H1 (cell line): ENCODE data around the gene PABPC1L. TPM values are rescaled to one million over a fixed set of nuclear protein-coding genes. Genes with fewer than 3 reads are reported as not detected.

Source experiments
- CTCF ChIA-PET: fragments of 300-600 bp; sonication (Branson Sonifier 250); formaldehyde crosslinking; loops from one replicate; lab custom pipeline; 2021; ENCODE audit not compliant: partially characterized antibody; lab: Charles Lee
- POLR2A ChIA-PET: fragments of 300-600 bp; sonication (Branson Sonifier 250); formaldehyde crosslinking; loops from one replicate; lab custom pipeline; 2021; ENCODE audit warnings: inconsistent platforms; ENCODE audit not compliant: partially characterized antibody; lab: Charles Lee
- DNase-seq, 2 experiments: peaks; one replicate each; pipeline versions ENCODE4 v3.0.0 to v3.0.0-alpha.2; 2010 to 2022; ENCODE audit warnings: low spot score in 2 of 2, low read depth in 1 of 2, mixed read lengths in 1 of 2
- FAIRE-seq: peaks from 2 replicates; lab custom pipeline; 2011; peaks lifted over from hg19 to GRCh38; lab: Jason Lieb, UNC
- H2AFZ ChIP-seq: 2 replicates; pipeline ENCODE4 v1.8.1; 2012; ENCODE audit warnings: low read length, inconsistent platforms
- H2AK5ac ChIP-seq: 2 replicates; pipeline ENCODE4 v1.6.1; 2013; ENCODE audit warnings: low read depth, low read length
- H2BK120ac ChIP-seq: replicated peaks from 2 replicates; pipeline ENCODE3; 2013; ENCODE audit warnings: low read depth, low read length, inconsistent platforms
- H2BK12ac ChIP-seq: 2 replicates; pipeline ENCODE4 v1.6.1; 2013; ENCODE audit warnings: low read depth, low read length
- H2BK15ac ChIP-seq: 2 replicates; pipeline ENCODE4 v1.6.1; 2013; ENCODE audit warnings: low read length
- H2BK20ac ChIP-seq: 2 replicates; pipeline ENCODE4 v1.6.1; 2013; ENCODE audit warnings: low read length
- H2BK5ac ChIP-seq: 2 replicates; pipeline ENCODE4 v1.6.1; 2013; ENCODE audit warnings: low read depth, low read length
- H3K14ac ChIP-seq: 2 replicates; pipeline ENCODE4 v1.6.1; 2013; ENCODE audit warnings: inconsistent platforms; ENCODE audit not compliant: insufficient read length
- H3K18ac ChIP-seq: 2 replicates; pipeline ENCODE4 v1.6.1; 2013; ENCODE audit warnings: low read length; ENCODE audit errors: extremely low read depth
- H3K23ac ChIP-seq: 2 replicates; pipeline ENCODE4 v1.6.1; 2013; ENCODE audit warnings: inconsistent platforms; ENCODE audit not compliant: insufficient read length
- H3K23me2 ChIP-seq: 2 replicates; pipeline ENCODE4 v1.6.1; 2013; ENCODE audit warnings: low read depth, low read length
- H3K27ac ChIP-seq: 2 replicates; pipeline ENCODE4 v1.6.1; 2011; ENCODE audit warnings: low read depth, low read length, inconsistent platforms
- H3K27me3 ChIP-seq, 4 experiments: replicated peaks in 1 of 4; 1 replicate in 1 of 4; 2 replicates in 3 of 4; pipeline versions ENCODE4 v1.6.1 to v1.8.1; 2011 to 2013; ENCODE audit warnings: low read length in 3 of 4, mild to moderate bottlenecking in 3 of 4, inconsistent platforms in 2 of 4, mixed read lengths in 2 of 4, moderate library complexity in 1 of 4; ENCODE audit not compliant: control insufficient read depth in 3 of 4, insufficient read depth in 3 of 4; ENCODE audit errors: extremely low read depth in 1 of 4
- H3K36me3 ChIP-seq, 4 experiments: 2 replicates each; pipeline versions ENCODE4 v1.6.1 to v1.8.1; 2011 to 2013; ENCODE audit warnings: mild to moderate bottlenecking in 4 of 4, low read length in 3 of 4, moderate library complexity in 2 of 4, control low read depth in 1 of 4, inconsistent platforms in 1 of 4; ENCODE audit not compliant: insufficient read depth in 4 of 4, control insufficient read depth in 2 of 4
- H3K4ac ChIP-seq: replicated peaks from 2 replicates; pipeline ENCODE3; 2013; ENCODE audit warnings: low read length, low read depth, mixed read lengths, inconsistent platforms; ENCODE audit not compliant: insufficient read length
- H3K4me1 ChIP-seq, 4 experiments: replicated peaks in 1 of 4; 1 replicate in 1 of 4; 2 replicates in 3 of 4; pipeline versions ENCODE4 v1.6.1 to v1.8.1; 2011 to 2013; ENCODE audit warnings: low read length in 3 of 4, inconsistent platforms in 2 of 4, mixed read lengths in 1 of 4; ENCODE audit not compliant: insufficient read depth in 4 of 4, control insufficient read depth in 3 of 4
- H3K4me2 ChIP-seq, 2 experiments: 2 replicates each; pipeline versions ENCODE4 v1.6.1 to v1.8.1; 2011 to 2013; ENCODE audit warnings: low read depth in 2 of 2, low read length in 2 of 2, control low read depth in 1 of 2, inconsistent platforms in 1 of 2, mild to moderate bottlenecking in 1 of 2; ENCODE audit not compliant: insufficient read depth in 1 of 2
- H3K4me3 ChIP-seq, 4 experiments: fragments of 200-600, 300-600 bp in 1 of 4; sonication (generic), shearing (Covaris generic), sonication (Bioruptor Twin) in 1 of 4; 2 replicates each; pipeline versions ENCODE4 v1.5.1 to v1.8.1; 2011 to 2016; ENCODE audit warnings: low read length in 4 of 4, low read depth in 3 of 4, control low read depth in 2 of 4, inconsistent platforms in 2 of 4, mild to moderate bottlenecking in 2 of 4, mixed read lengths in 1 of 4, moderate library complexity in 1 of 4; ENCODE audit not compliant: insufficient read depth in 2 of 4; ENCODE audit errors: extremely low read depth in 1 of 4
- H3K56ac ChIP-seq: replicated peaks from 2 replicates; pipeline ENCODE3; 2013; ENCODE audit warnings: low read depth, mild to moderate bottlenecking, mixed read lengths, low read length, inconsistent platforms; ENCODE audit not compliant: insufficient read length
- H3K79me1 ChIP-seq: 2 replicates; pipeline ENCODE4 v1.6.1; 2013; ENCODE audit warnings: low read depth, low read length, control low read depth
- H3K79me2 ChIP-seq, 2 experiments: 2 replicates each; pipeline versions ENCODE4 v1.6.1 to v1.8.1; 2012 to 2013; ENCODE audit warnings: low read length in 2 of 2, mild to moderate bottlenecking in 2 of 2, inconsistent platforms in 1 of 2; ENCODE audit not compliant: insufficient read depth in 2 of 2, control insufficient read depth in 1 of 2
- H3K9ac ChIP-seq, 4 experiments: replicated peaks in 1 of 4; 1 replicate in 1 of 4; 2 replicates in 3 of 4; pipeline versions ENCODE4 v1.6.1 to v1.8.1; 2011 to 2013; ENCODE audit warnings: low read depth in 3 of 4, low read length in 3 of 4, control low read depth in 2 of 4, mild to moderate bottlenecking in 2 of 4, moderate library complexity in 2 of 4, inconsistent platforms in 1 of 4; ENCODE audit errors: extremely low read depth in 1 of 4
- H3K9me3 ChIP-seq, 2 experiments: 2 replicates each; pipeline versions ENCODE4 v1.6.1 to v1.8.1; 2012 to 2013; ENCODE audit warnings: mild to moderate bottlenecking in 2 of 2, moderate library complexity in 2 of 2, control low read depth in 1 of 2, inconsistent platforms in 1 of 2, low read depth in 1 of 2, low read length in 1 of 2, mixed read lengths in 1 of 2; ENCODE audit not compliant: insufficient read depth in 2 of 2
- H4K20me1 ChIP-seq, 2 experiments: replicated peaks in 1 of 2; 2 replicates each; pipeline versions ENCODE3 to v1.8.1; 2011 to 2013; ENCODE audit warnings: inconsistent platforms in 2 of 2, low read length in 2 of 2, mild to moderate bottlenecking in 1 of 2; ENCODE audit not compliant: insufficient read depth in 2 of 2, control insufficient read depth in 1 of 2
- H4K5ac ChIP-seq: 2 replicates; pipeline ENCODE4 v1.6.1; 2013; ENCODE audit warnings: low read length, low read depth, mixed read lengths, inconsistent platforms; ENCODE audit not compliant: insufficient read length
- H4K8ac ChIP-seq: 2 replicates; pipeline ENCODE4 v1.8.0; 2013; ENCODE audit warnings: mild to moderate bottlenecking, moderate library complexity, low read length, inconsistent platforms; ENCODE audit not compliant: insufficient read depth; ENCODE audit errors: extremely low read depth
- H4K91ac ChIP-seq: replicated peaks from 2 replicates; pipeline ENCODE3; 2013; ENCODE audit warnings: low read length, mixed read lengths, inconsistent platforms; ENCODE audit not compliant: insufficient read length
- ATF3 ChIP-seq: IDR thresholded peaks from 2 replicates; pipeline ENCODE4 v1.6.1; 2011; ENCODE audit warnings: low read depth, mild to moderate bottlenecking, low read length; ENCODE audit not compliant: insufficient read depth
- BRCA1 ChIP-seq: IDR thresholded peaks from 2 replicates; pipeline ENCODE4 v1.6.1; 2012; ENCODE audit warnings: low read depth, low read length, improper control_type of control experiment
- CBX5 ChIP-seq: fragments of 300-800, 300-1000 bp; sonication (generic); IDR thresholded peaks from 2 replicates; pipeline ENCODE4 v1.7.1; 2016; ENCODE audit warnings: antibody characterized with exemption, low read length, low read depth
- CHD2 ChIP-seq: IDR thresholded peaks from 2 replicates; pipeline ENCODE4 v1.6.1; 2012; ENCODE audit warnings: low read length, improper control_type of control experiment
- JUN ChIP-seq: IDR thresholded peaks from 2 replicates; pipeline ENCODE4 v1.6.1; 2011; ENCODE audit warnings: low read depth, mild to moderate bottlenecking, improper control_type of control experiment, low read length
- POU5F1 ChIP-seq: IDR thresholded peaks from 2 replicates; pipeline ENCODE4 v1.6.1; 2011; ENCODE audit warnings: low read depth, mild to moderate bottlenecking, low read length, moderate library complexity
- SRF ChIP-seq: IDR thresholded peaks from 2 replicates; pipeline ENCODE4 v1.6.1; 2011; ENCODE audit warnings: mild to moderate bottlenecking, low read depth, low read length, moderate library complexity
- SUZ12 ChIP-seq: fragments of 200-600 bp; sonication (generic); IDR thresholded peaks from 2 replicates; pipeline ENCODE4 v1.6.1; 2012; ENCODE audit warnings: mild to moderate bottlenecking, inconsistent platforms, low read length, moderate library complexity, mixed read lengths
- YY1 ChIP-seq: IDR thresholded peaks from 2 replicates; pipeline ENCODE4 v1.6.1; 2011; ENCODE audit warnings: low read depth, mild to moderate bottlenecking, low read length
- WGBS, 2 experiments: shearing (Covaris generic) in 1 of 2; methylation state at CpG; one replicate each; pipeline versions ENCODE4 v1.1.6 to v1.1.7; 2013 to 2015; ENCODE audit warnings: low lambda C conversion rate in 2 of 2, mixed read lengths in 2 of 2, inconsistent platforms in 1 of 2, low coverage in 1 of 2, missing lambda C conversion rate in 1 of 2; ENCODE audit not compliant: insufficient replicate concordance in 2 of 2, insufficient coverage in 1 of 2, insufficient read length in 1 of 2; ENCODE audit errors: extremely low coverage in 1 of 2, missing lambda C conversion rate in 1 of 2; 5-methylcytosine and 5-hydroxymethylcytosine counted together
- polyA plus RNA-seq, 7 experiments: library from polyadenylated mRNA; depleted of rRNA in 3 of 7; stranded (reverse) in 5 of 7; unstranded in 2 of 7; fragments of >200 nt in 5 of 7; fragments of 200-250 nt in 2 of 7; gene quantifications; 1 replicate in 5 of 7; 2 replicates in 1 of 7; 4 replicates in 1 of 7; pipeline versions ENCODE4 v1.2.1 to v1.2.3, GENCODE V29; 2011 to 2013; ENCODE audit warnings: missing spikeins in 2 of 7, mixed read lengths in 2 of 7
- total RNA-seq: library from RNA; stranded (reverse); fragmentation: NEBNext Ultra II Directional; extraction: Animal tissue kit (Norgen Biotek cat#: 25700); gene quantifications from 2 replicates; pipeline ENCODE4 v1.2.1, GENCODE V29; 2021

Gene PABPC1L
- total and polyA plus RNA-seq, 2 of the 8 experiments (the other 6 are each of a cell fraction or from before 2014, with no cell fraction given) = 61.1 to 108 TPM

- no peak overlapping the region for H3K14ac ChIP-seq
- no peak for DNase-seq
- H3K56ac ChIP-seq = no peak overlapping the region
- no peak overlapping the region for H3K9ac ChIP-seq
- no peak overlapping the region for H4K8ac ChIP-seq
- no peaks in the 10 kb centered on the region for H3K27me3 ChIP-seq
- peaks cover under 1 to 1% of the 10 kb centered on the region in 2 experiments for H4K20me1 ChIP-seq
- no peak overlapping the region for H2BK120ac ChIP-seq
- no peak overlapping the region for H2BK12ac ChIP-seq
- no peak overlapping the region for H3K4me3 ChIP-seq
- TF ChIP-seq SUZ12 (no peak), JUN (no peak), BRCA1 (no peak), CHD2 (no peak), CBX5 (no peak), POU5F1 (no peak), YY1 (no peak), ATF3 (no peak), SRF (no peak)
- no peak overlapping the region for H2BK20ac ChIP-seq
- no peak overlapping the region for H4K5ac ChIP-seq
- no peak overlapping the region for H3K27ac ChIP-seq
- H3K4me1 ChIP-seq = no peaks in the 10 kb centered on the region
- peaks cover 0 to 42% (median 21%) of the 10 kb centered on the region in 4 experiments; a peak in 7 of 8 replicates for H3K36me3 ChIP-seq
- no peak overlapping the region for H4K91ac ChIP-seq
- H2AK5ac ChIP-seq = no peak overlapping the region
- 92% methylated on average over 8 of the region's 8 CpGs; no CpG with 5 or more reads in 1 of the 2 experiments for WGBS, 2 experiments
- ChIA-PET CTCF (interaction anchor here (0.6 kb wide), 1 partner anchor 217 kb away, joined by 3 read pairs; no protein-coding TSS in a partner anchor), POLR2A (no interaction called here)
- no peak overlapping the region for H3K4ac ChIP-seq
- H2BK15ac ChIP-seq = no peak overlapping the region
- H3K18ac ChIP-seq = no peak overlapping the region
- H3K23me2 ChIP-seq = peaks cover 2% of the 10 kb centered on the region; the same call in 1 of the 2 replicates
- no peak overlapping the region for H3K4me2 ChIP-seq
- no peak for FAIRE-seq
- H2AFZ ChIP-seq = no peak overlapping the region
- no peak overlapping the region for H2BK5ac ChIP-seq
- H3K9me3 ChIP-seq = no peaks in the 10 kb centered on the region
- no peaks in the 10 kb centered on the region for H3K79me2 ChIP-seq
- H3K23ac ChIP-seq = no peak overlapping the region
- H3K79me1 ChIP-seq = no peaks in the 10 kb centered on the region; the same call in 1 of the 2 replicates
Observed at GRCh38 chr20:44981736-44982406, 72.0 kb downstream of the PABPC1L start.
